ENCODE results near the gene MARCHF3.

Gene MARCHF3

GRCh38 chr5:126982926-126983873, 47.2 kb downstream of the MARCHF3 start:
- DNase-seq (ENCODE audit: low read depth), result no peak

GRCh38 chr5:126982202-126982601, 48.2 kb downstream of the MARCHF3 start:
- no peak for DNase-seq (ENCODE audit: low read depth)

GRCh38 chr5:126981701-126982100, 48.7 kb downstream of the MARCHF3 start:
- no peak for DNase-seq (ENCODE audit: low read depth)

GRCh38 chr5:126981222-126981621, 49.1 kb downstream of the MARCHF3 start:
- DNase-seq (ENCODE audit: low read depth), result no peak

- DNase-seq (ENCODE audit: low read depth), result no peak
These were observed 52.1 kb downstream of the MARCHF3 start for GRCh38 chr5:126978258-126978657.

GRCh38 chr5:126976520-126977172, 53.7 kb downstream of the MARCHF3 start:
- DNase-seq (ENCODE audit: low read depth), result no peak

GRCh38 chr5:126975796-126976195, 54.6 kb downstream of the MARCHF3 start:
- no peak for DNase-seq (ENCODE audit: low read depth)

- DNase-seq (ENCODE audit: low read depth), result no peak
These were observed 57.2 kb downstream of the MARCHF3 start for GRCh38 chr5:126973193-126973592.

GRCh38 chr5:126972062-126972895, 58.1 kb downstream of the MARCHF3 start:
- DNase-seq (ENCODE audit: low read depth), result peak; percentile 10

- no peak for DNase-seq (ENCODE audit: low read depth)
These were observed 58.8 kb downstream of the MARCHF3 start for GRCh38 chr5:126971455-126972031.

GRCh38 chr5:126970517-126971017, 59.8 kb downstream of the MARCHF3 start:
- DNase-seq (ENCODE audit: low read depth), result no peak

- no peak for DNase-seq (ENCODE audit: low read depth)
These were observed 60.8 kb downstream of the MARCHF3 start for GRCh38 chr5:126969548-126969947.

- no peak for DNase-seq (ENCODE audit: low read depth)
These were observed 62.4 kb downstream of the MARCHF3 start for GRCh38 chr5:126967808-126968466.

- no peak for DNase-seq (ENCODE audit: low read depth)
These were observed 64.9 kb downstream of the MARCHF3 start for GRCh38 chr5:126965487-126965886.

GRCh38 chr5:126965061-126965475, 65.3 kb downstream of the MARCHF3 start:
- no peak for DNase-seq (ENCODE audit: low read depth)

GRCh38 chr5:126963822-126964375, 66.5 kb downstream of the MARCHF3 start:
- DNase-seq (ENCODE audit: low read depth), result no peak

GRCh38 chr5:126961702-126962101, 68.7 kb downstream of the MARCHF3 start:
- no peak for DNase-seq (ENCODE audit: low read depth)

- DNase-seq (ENCODE audit: low read depth), result no peak
These were observed 69.2 kb downstream of the MARCHF3 start for GRCh38 chr5:126961128-126961527.

GRCh38 chr5:126959188-126959587, 71.2 kb downstream of the MARCHF3 start:
- no peak for DNase-seq (ENCODE audit: low read depth)

GRCh38 chr5:126956991-126957390, 73.4 kb downstream of the MARCHF3 start:
- DNase-seq (ENCODE audit: low read depth), result no peak

GRCh38 chr5:126954981-126955380, 75.4 kb downstream of the MARCHF3 start:
- DNase-seq (ENCODE audit: low read depth), result no peak

Data from activated T-cell treated with anti-CD3 and anti-CD28 coated beads for 48 hours (primary cell).